Stimulated activated CD4-positive, alpha-beta T cell treated with anti-CD3 and anti-CD28 coated beads, Interleukin-2, amount 100 ng/mL, for 24 hours (primary cell): ENCODE results near the gene ZFR.
"Not testable (repeated sequence)": the region's sequence is repeated elsewhere in the genome, so short reads cannot be mapped to it uniquely, and the experiment has no call there.

ENCODE experiments used
- DNase-seq, 2 donors: peaks; one replicate each; pipeline ENCODE4 v3.0.0-alpha.2; 2020

Gene ZFR

GRCh38 chr5:32405507-32405906 lies 39.0 kb downstream of the ZFR start:
- no peak for DNase-seq

- DNase-seq, result no peak
These were observed 40.8 kb downstream of the ZFR start for GRCh38 chr5:32403760-32404159.

- no peak for DNase-seq
These were observed 44.1 kb downstream of the ZFR start for GRCh38 chr5:32400401-32400800.

- not testable (repeated sequence) for DNase-seq
These were observed 45.8 kb downstream of the ZFR start for GRCh38 chr5:32398754-32399153.

GRCh38 chr5:32394981-32395380 lies 49.6 kb downstream of the ZFR start:
- no peak for DNase-seq

- no peak for DNase-seq
These were observed 52.5 kb downstream of the ZFR start for GRCh38 chr5:32392039-32392438.

GRCh38 chr5:32390819-32391591 lies 53.5 kb downstream of the ZFR start:
- no peak for DNase-seq

GRCh38 chr5:32388432-32389129 lies 56.0 kb downstream of the ZFR start:
- DNase-seq, result no peak

GRCh38 chr5:32387841-32388240 lies 56.7 kb downstream of the ZFR start:
- DNase-seq, result no peak

GRCh38 chr5:32387211-32387610 lies 57.3 kb downstream of the ZFR start:
- no peak for DNase-seq

GRCh38 chr5:32384621-32385020 lies 59.9 kb downstream of the ZFR start:
- DNase-seq, result no peak

GRCh38 chr5:32383586-32383985 lies 61.0 kb downstream of the ZFR start:
- no peak for DNase-seq

- no peak for DNase-seq
These were observed 61.5 kb downstream of the ZFR start for GRCh38 chr5:32383065-32383464.

GRCh38 chr5:32379421-32379820 lies 65.1 kb downstream of the ZFR start:
- DNase-seq, result no peak

- no peak for DNase-seq
These were observed 65.6 kb downstream of the ZFR start for GRCh38 chr5:32378966-32379365.

- no peak for DNase-seq
These were observed 74.9 kb downstream of the ZFR start for GRCh38 chr5:32369542-32370155.

GRCh38 chr5:32369032-32369431 lies 75.5 kb downstream of the ZFR start:
- no peak for DNase-seq

GRCh38 chr5:32367271-32367670 lies 77.3 kb downstream of the ZFR start:
- not testable (repeated sequence) for DNase-seq

- DNase-seq, result no peak
These were observed 78.9 kb downstream of the ZFR start for GRCh38 chr5:32365623-32366022.

GRCh38 chr5:32363030-32363429 lies 81.5 kb downstream of the ZFR start:
- no peak for DNase-seq

GRCh38 chr5:32362527-32362926 lies 82.0 kb downstream of the ZFR start:
- no peak for DNase-seq

- DNase-seq, result no peak
These were observed 83.6 kb downstream of the ZFR start for GRCh38 chr5:32360906-32361305.

GRCh38 chr5:32358611-32359010 lies 85.9 kb downstream of the ZFR start:
- no peak for DNase-seq

GRCh38 chr5:32357658-32358057 lies 86.9 kb downstream of the ZFR start:
- DNase-seq, result no peak
